ENCODE data around the gene LBH. TPM values are rescaled to one million over a fixed set of nuclear protein-coding genes. Genes with fewer than 3 reads are reported as not detected.

LBH gene
- total RNA-seq, 1 donor from 2014 or later: 60.2 TPM

DNA sequence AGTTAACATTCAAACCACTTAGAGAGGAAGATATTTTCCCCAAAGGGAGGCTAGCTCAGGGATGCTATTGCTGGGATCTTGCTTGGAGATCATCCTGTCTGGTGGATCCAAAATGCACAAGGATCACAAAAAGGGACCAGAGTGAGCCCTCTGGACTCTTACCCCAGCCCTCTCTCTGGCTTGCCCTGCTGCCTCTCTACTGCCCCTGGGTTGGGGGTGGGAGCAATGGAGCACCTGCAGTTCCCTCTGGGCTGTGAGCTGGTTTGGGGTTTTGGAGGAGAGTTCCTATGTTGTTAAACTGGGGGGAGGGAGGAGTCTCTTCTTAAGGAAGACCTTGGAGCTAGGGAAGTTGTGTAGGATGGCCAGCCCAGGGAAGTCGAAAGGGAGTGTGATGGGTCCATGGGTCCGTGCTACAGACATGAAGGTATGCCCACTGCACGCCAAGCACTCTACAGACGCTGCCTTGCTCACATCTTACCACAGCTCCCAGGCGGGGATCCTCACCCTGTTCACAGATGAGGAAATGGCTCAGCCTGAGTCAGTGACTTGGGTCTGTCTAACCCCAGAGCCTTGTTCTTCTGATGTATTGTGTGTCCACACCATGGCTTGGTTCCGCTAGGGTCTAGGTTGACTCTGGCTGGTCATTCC lies 3.8 kb downstream of the LBH start:
- no peak for DNase-seq (ENCODE audit: low spot score)

DNA sequence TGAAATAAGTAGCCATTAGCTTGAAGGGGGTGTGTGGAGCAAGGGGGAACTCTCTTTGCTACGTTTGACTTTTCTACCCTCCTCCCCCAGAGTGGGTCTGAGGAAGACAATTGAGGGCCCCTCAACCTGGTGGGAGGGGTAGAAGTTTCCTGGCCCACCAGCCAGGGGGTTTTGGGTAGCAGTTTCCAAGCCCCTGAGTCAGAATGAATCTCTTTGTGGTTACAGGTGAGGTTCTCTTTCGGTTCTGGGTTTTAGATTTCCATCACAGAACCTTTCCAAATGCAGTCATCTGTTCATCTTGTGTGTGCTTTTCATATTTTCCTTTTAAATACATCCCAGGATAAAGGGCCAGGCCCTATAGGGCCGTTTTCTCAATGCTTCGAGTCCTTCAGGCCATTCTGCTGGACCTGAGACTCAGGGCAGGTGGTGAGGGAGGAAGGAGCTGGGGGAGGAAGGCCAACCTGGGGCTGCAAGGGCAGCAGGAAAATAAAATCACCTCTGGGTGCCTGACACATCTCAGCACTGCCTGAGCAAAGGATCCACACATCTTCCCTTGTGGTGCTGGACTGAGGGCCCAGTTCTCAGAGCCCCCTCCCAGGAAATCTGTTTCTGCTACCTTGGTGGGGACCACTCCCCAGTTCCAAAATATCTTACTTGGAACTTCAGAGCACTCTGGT lies 4.7 kb downstream of the LBH start:
- DNase-seq (ENCODE audit: low spot score): no peak

DNA sequence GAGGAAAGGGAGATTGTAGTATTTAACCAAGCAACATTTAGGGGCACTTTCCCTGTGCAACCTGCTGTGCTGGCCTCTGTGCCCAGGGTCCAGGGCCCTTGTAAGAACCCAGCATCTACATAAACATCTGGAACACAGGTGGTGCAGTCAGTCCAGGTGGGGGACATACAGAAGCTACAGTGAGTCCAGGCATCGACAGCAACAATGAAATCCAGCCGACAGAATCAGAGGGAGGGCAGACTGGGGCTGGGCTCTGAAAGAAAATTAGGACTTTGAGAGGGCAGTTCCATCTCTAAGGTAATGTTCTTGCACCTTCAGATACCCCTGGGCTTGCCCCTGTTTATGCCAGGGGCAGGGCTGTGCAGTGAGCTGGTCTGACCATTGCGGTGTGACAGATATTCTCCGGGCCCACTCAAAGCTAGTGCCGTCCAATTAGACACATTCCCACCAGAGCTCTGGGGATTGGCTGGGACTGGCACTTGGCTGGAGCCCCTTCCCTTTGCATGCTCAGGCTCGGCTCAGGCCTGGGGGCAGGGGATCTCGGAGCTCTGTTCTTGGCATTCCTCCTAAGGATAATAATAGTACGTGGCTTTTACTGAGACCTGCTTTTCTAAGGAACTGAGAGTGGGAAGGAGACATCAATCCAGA lies 5.4 kb downstream of the LBH start:
- no peak for DNase-seq (ENCODE audit: low spot score)

DNA sequence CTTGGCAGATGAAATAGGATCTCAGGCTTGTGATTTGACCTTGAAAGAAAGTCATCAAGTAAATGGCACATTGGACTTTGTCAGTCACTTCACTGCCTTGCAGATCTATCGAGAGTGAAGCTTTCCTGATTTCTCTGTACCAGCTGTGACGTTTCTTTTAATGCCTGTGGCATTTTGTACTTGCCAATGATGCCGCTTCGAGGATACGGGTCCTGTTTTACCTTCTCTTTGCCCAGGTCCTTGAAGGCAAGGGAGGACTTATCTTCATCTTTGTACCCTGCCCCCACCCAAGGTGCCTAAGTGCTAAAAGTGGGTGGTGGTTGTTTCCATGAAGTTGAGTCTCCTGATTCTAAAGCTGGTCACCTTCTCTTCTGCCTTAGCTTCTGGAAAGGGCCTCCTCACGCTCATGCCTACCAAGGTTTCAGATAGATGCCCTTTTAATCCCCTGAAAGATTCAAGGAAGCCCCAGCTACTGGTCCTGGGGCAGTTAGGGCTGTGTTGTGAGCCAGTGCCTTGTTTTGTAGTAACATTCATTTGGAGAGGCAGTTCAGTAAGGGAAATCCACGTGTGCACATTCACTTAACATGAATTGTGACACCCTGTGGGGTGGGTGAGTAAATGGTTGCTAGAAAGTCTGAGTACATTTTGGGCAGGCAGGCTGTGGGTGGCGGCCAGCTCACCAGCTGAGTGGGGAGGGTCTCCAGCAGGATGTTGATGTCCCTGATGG lies 6.1 kb downstream of the LBH start:
- DNase-seq (ENCODE audit: low spot score): no peak

DNA sequence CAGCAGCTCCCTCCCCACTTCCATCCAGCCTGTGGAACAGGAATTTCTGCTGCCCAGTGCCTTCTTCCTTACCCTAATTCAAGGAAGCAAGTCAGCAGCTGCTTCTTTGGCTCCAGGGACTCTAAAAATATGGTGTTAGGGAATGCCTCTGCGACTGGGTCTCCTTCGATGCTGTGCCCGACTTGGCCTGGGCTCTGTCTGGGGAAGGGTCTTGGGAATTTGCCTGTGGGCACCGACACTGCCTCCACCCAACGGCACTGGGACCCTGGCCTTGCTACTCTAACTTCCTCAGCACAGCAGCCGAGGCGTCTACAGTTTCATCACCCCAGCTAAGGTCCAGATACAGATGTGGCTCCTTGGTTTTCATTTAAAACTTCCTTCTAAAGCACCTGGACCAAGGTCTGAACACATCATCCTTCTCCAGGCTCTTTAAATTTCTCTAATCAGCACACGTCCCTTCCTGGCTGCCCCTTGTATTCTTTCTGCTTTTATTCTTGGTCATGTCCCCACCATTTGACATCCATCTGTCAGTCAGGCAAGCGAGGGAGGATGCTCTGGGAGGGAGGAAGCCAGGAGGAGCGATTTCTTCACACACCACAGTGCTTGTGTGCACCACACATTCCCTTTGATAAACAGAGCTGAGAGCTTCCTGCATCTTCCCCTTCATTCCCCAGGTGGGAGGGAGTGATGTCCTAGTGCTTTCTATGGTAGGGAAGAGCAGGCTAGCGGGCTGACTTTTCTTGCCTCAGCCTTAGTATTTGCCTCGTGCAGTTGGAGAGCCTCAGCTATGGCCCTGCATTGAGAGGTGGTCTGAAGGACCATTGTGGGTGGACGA lies 6.8 kb downstream of the LBH start:
- no peak for DNase-seq (ENCODE audit: low spot score)

DNA sequence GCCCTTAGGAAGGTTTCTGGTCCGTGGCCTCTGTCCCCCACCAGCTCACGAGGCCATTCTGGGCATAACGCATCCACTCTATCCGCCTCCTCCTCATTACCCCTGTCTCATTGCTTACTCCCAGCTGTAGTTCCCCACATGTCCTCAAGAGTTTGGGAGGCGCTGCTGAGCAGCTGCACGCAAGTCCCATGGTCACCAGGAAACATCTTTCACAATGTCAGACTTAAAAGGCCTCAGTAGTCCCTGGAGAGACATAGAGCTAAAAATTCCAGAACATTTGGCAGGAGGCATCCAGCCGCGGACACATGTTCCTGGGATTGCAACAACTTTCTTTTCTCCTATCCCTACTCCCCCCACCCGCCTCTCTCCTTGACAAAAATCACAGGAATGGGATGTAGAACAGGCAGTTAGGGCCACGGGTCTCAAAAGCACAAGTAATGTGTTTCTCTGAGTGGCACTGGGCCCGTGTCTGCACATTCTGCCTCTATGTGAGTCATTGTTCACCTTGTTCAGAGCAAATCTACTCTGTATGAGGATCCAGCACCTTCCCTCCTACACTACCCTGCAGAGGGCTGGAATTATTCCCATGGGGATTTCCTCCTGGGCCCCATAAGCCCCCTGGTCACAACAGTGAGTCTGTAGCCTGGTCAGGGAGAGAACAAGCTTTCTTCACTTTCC lies 8.1 kb downstream of the LBH start:
- peak; percentile 70 for DNase-seq (ENCODE audit: low spot score)

DNA sequence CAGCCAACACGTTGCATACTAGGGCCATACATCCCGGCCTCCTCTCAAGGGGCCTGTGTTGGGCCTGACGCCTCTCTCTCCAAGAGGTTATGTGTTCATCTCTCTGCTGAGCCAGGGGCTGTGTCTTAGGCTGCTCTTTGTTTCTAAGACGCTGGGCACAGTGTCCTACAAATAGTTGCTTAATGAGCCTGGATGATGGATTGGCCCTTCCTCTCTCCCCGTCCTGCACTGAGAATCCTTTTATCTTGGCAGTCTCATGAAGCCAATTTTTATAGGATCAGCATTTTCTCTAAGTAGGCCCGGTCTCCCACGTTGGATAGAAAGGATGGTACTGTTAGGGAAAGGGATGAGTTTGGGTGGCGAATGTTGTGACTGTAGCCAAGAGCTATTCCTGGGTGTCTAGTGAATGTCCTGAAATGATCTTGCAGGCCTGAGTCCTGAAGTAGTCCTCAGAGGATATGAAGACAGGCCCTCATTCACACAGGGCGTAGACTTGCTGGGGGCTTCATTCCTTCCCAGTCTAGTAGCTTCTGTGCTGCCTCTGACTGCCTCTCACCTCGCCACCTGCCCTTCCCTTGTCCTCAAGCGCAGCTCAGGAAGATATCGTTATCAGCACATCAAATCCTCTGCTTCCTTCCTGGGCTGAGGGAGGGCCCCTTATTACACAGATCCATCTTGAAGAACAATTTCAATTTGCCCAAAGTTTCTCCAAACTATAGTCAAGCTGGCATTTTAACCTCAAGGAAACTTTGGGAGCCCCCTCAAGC lies 8.8 kb downstream of the LBH start:
- DNase-seq (ENCODE audit: low spot score): peak; percentile 46

DNA sequence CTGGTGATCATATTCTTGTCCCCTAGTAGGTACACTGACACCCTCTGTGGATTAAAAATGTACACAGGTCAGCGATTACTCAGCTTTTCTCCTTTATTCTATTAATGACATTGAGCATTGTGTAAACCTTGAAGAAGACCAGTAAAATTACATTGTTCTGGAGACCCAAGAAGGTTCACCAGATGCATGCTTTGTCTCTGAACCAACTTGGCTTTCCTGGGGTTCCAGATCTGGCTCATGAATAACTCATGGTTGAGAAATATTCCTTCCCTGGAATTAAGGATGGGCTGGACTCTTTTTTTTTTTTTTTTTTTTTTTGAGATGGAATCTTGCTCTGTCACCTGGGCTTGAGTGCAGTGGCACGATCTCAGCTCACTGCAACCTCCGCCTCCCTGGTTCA lies 11.9 kb downstream of the LBH start:
- no peak for DNase-seq (ENCODE audit: low spot score)

DNA sequence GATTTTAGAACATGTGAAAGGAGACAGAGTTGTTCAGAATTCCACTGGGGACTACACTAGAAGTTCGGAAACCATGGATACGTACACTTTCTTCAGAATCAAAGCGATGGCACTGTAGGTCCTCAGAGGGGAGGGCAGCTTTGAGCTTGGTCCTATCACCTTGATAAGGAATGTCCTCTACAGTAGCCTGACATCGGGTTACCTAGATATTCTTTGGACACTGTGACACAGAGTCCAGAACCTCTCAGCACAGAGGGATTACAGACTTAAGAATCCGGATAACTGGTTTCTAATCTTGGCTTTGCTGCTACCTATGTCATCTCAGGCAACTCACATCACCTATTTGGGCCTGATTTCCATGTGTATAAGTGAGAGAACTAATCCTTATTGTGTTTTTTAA lies 14.0 kb downstream of the LBH start:
- no peak for DNase-seq (ENCODE audit: low spot score)

DNA sequence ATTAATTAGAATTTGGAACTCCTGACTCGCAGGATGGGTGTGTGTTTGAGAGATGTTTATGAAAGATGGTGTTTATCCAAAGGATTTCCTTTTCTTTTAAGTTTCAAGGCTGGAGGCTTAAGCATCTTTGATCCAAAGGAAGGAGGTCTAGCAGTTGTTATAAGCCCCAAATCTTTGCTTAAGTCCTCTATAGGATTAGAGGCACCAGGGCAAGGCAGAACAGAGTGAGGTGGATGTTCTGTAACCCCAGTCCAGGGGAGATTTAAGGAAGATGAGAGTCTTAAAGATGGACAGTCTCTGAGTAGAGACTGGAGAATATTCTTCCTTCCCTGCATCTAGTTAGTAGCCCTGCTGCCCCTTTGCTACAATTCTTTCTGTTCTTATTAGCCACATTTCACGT lies 17.5 kb downstream of the LBH start:
- peak; percentile 67 for DNase-seq (ENCODE audit: low spot score)

DNA sequence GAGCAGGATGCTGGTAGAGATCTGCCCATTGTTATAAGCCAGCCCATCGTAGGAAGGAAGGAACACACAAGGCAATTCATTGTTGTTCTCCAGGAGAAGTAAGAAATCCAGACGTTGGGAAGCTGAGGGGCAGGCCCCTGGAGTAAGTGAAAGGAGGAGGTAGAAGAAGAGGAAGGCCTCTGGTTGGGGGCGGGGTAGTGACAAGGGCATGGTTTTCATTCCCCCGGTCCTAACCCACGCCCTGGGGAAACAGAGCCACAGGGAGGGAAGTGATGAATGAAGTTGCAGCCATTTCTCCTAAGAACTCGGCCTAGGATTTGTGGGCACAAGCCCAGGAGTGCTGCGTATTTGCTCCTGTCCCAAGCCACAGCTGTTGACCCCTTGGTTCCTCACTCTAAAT lies 18.0 kb downstream of the LBH start:
- DNase-seq (ENCODE audit: low spot score): no peak

DNA sequence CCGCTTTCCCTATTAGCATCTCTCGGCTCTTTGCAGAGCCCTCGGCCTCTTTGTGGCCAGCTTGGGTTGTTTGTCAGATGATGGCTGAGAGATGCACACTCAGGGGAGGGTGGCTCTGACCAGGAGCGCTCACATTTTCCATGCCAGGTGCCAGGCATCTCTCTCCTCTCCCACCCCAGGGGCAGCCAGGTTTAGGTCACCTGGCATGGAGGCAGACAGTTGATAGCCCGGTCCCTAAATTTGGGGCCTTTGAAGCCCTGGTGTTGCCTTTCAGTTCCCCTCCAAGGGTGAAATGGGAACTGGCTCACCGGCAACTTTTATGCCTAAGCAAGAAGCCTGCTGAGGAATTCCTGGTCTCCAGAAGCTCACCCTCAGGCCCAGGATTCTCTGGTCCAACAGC lies 19.1 kb downstream of the LBH start:
- DNase-seq (ENCODE audit: low spot score): no peak

DNA sequence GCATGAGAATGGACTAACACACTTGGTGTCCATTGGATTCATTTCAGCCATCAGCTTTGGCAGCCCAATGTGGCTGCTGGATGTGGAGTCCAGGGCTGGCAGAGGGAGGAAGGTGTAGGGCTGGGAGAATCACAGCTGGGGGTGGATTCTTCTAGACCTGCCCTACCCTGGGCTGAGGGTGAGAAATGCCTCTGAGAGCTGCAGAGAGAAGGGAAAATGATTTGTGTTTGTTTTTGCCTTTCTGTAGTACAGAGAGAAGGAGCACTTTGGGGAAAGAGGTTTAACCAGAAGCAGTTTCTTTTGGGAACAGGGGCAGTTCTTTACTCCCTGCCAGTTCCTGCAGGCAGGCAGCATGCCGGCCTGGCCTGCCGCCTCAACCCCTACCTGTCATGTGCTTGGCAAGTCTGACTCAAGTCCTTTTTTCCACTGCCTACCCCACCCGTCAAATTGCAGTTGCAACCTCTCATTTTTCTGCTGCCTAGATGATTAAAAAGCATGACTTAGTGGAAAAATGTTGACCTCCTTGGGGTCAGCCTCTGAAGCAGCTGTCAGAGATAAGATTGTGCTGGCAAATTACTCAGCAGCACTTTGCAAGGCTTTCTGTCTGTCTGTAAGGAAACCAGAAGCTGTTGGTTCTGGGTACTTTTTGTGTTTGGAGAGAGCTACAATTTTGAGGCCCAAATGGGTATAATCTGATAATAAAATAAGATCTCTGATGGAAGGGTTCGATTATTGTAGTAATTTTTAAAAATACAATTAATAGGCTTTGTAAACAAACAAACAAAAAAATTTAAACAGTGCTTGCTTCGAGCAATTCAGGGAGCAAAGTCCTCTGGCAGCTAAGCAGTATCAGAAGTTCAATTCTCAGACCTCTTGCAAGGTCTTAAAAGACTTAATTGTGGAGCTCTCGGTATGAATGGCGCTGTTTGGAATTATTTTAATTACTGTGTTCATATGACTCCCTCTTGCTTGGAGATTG lies 21.7 kb downstream of the LBH start:
- DNase-seq (ENCODE audit: low spot score): peak; percentile 95

DNA sequence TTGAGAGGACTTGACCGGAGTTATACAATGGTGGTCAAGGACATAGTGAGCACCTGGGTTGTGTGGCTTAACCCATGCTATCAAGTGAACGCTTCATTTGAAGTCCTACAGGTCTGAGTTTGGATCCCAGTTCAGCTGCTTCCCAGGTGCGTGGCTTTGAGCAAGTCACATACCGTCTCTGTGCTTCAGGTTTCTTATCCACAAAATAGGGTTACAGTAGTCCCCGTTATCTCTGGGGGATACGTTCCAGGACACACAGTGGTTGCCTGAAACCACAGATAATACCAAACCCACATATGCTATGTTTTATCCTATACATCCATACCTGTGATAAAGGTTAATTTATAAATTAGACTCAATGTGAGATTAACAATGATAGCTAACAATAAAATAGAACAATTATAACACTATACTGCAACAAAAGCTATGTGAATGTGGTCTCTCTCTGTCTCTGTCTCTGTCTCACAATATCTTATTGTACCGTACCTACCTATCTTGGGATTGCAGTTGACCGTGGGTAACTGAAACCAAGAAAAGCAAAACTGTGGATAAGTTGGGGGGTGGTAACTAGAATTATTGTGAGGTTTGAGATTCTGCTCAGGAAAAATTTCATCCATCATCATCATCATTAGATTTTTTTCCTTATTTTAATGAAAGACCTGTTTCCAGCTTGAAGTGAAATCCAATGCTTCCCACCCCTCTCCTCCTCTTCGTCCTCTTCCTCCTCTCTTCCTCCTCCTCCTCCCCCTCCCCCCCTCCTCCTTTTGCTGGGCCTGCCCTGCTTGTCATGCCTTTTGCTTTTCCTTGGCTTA lies 22.7 kb downstream of the LBH start:
- DNase-seq (ENCODE audit: low spot score): no peak

DNA sequence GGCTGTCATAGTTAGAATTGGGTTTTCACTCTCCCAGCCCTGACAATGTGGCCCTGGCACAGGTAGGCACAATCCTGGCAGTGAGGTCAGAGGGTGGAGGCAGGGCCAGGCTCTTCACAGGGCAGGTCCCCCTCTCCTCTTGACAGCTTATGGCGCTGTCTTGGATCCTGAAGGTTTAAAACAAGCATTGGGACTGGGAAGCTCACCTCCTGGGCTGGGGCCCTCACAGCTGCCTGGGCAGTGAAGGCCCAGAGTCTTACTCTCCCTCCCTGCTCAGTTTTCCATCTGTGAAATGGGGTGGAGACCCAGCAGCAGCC lies 23.3 kb downstream of the LBH start:
- DNase-seq (ENCODE audit: low spot score): no peak

DNA sequence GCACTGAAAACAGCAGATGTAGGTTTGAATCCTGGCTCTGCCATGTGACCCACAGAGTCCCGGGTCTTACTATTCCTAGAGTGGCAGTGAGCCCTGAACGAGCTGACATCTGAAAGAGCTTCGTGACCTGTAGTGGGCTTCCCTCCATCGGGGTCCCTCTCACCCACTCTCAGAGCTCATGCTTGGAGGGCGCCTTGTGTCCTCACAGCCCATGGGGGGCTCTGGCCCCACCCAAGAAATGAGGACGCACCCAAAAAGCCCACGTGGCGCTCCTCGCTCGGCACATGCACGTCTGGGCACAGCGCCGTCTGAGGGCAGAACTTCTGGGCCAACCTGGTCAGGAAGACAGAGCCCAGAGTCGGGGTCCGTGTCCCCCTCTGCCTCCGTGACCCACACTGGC lies 23.7 kb downstream of the LBH start:
- DNase-seq (ENCODE audit: low spot score): no peak

DNA sequence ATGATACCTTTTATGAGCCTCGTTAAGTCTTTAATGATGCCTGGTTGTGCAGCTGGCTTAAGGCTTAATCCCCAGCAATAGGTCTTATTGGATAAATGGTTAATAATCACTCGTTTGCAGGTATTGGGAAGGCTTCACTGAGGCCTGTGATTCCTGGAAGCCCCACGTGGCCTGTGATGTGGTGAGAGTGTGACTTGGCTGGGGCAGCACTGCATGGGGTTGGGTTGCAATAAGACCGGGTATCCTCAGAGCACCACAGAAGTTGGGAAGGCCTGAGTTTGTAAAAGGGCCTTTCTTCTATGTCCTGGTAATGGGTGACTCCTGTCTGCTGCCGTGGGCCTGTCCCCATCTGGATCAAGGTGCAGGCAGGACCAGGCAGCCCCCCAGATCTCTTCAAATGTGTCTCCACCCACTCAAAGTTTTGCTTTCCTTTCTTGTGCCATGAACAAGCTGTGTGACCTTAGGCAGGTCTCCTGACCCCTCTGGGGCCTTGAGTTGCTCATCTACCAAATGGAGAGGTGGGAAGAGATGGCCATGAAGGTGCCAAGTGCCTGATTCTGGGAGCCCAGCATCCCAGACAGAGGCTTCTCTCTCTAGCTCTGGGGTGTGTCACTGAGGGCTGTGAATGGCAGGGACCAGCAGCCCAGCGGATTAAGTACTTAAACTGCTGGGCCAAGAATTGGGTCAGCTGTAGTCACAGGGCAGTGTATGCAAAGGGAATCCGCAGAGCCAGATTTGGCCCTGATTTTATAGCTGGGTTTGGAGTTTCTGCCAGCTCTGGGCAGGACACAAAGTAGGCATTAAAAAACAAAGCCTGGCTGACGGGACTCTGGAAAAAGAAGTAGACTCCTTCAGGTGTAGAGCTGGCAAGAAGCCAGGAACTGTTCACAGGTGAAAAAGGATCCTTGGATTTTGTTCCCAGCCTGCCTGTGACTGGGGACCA lies 24.4 kb downstream of the LBH start:
- no peak for DNase-seq (ENCODE audit: low spot score)

Measured in umbilical cord (tissue), 2 donors.